Neural cell (in vitro differentiated cells): ENCODE results near the gene FBXO36. TPM values are rescaled to one million over a fixed set of nuclear protein-coding genes. Genes with fewer than 3 reads are reported as not detected.

ENCODE experiments used
- H2AFZ ChIP-seq: fragments of 200-600, 300-800 bp; sonication (generic), shearing (Covaris generic); 2 replicates; pipeline ENCODE4 v1.6.0; 2014; ENCODE audit warnings: low read depth, mild to moderate bottlenecking, antibody characterized with exemption, low read length, moderate library complexity
- H3F3A ChIP-seq: fragments of 200-600 bp; shearing (Covaris generic); 2 replicates; pipeline ENCODE4 v1.6.1; 2016; ENCODE audit warnings: mild to moderate bottlenecking, moderate library complexity, mixed read lengths, antibody characterized with exemption, low read length; ENCODE audit not compliant: insufficient read depth, poor library complexity, severe bottlenecking
- H3K27ac ChIP-seq: fragments of 200-600, 300-800 bp; sonication (generic), shearing (Covaris generic); 2 replicates; pipeline ENCODE4 v1.5.1; 2014; ENCODE audit warnings: mild to moderate bottlenecking, low read length, moderate library complexity
- H3K27me3 ChIP-seq: fragments of 300-800, 200-600 bp; sonication (generic), shearing (Covaris generic); 2 replicates; pipeline ENCODE4 v1.6.0; 2014; ENCODE audit warnings: mild to moderate bottlenecking, low read depth, low read length, moderate library complexity; ENCODE audit not compliant: insufficient read depth
- H3K36me3 ChIP-seq: fragments of 300-800, 200-600 bp; sonication (generic), shearing (Covaris generic); 2 replicates; pipeline ENCODE4 v1.5.1; 2014; ENCODE audit warnings: mild to moderate bottlenecking, antibody characterized with exemption, low read length, moderate library complexity; ENCODE audit not compliant: insufficient read depth
- H3K4me2 ChIP-seq: fragments of 300-800, 200-600 bp; sonication (generic), shearing (Covaris generic); 2 replicates; pipeline ENCODE4 v1.6.0; 2014; ENCODE audit warnings: mild to moderate bottlenecking, low read length
- H3K4me3 ChIP-seq: fragments of 300-800, 200-600 bp; sonication (generic), shearing (Covaris generic); 2 replicates; pipeline ENCODE4 v1.5.1; 2014; ENCODE audit warnings: mild to moderate bottlenecking, low read length, moderate library complexity
- H3K79me2 ChIP-seq: fragments of 200-600 bp; shearing (Covaris generic); replicated peaks from 2 replicates; pipeline ENCODE4 v1.6.0; 2014; ENCODE audit warnings: mild to moderate bottlenecking, low read length, moderate library complexity; ENCODE audit not compliant: insufficient read depth
- H3K9ac ChIP-seq: fragments of 300-800, 200-600 bp; sonication (generic), shearing (Covaris generic); 2 replicates; pipeline ENCODE4 v1.6.1; 2016; ENCODE audit warnings: mild to moderate bottlenecking, low read length, mixed read lengths
- H3K9me2 ChIP-seq: fragments of 200-600 bp; shearing (Covaris generic); 2 replicates; pipeline ENCODE4 v1.6.1; 2016; ENCODE audit warnings: mild to moderate bottlenecking, low read length, mixed read lengths; ENCODE audit not compliant: insufficient read depth
- H3K9me3 ChIP-seq: fragments of 200-600, 300-800 bp; sonication (generic), shearing (Covaris generic); 2 replicates; pipeline ENCODE4 v1.6.1; 2016; ENCODE audit warnings: mild to moderate bottlenecking, mixed run types, low read length, moderate library complexity, mixed read lengths
- H4K20me1 ChIP-seq: fragments of 200-600 bp; shearing (Covaris generic); 2 replicates; pipeline ENCODE4 v1.6.1; 2016; ENCODE audit warnings: mild to moderate bottlenecking, mixed run types; ENCODE audit not compliant: insufficient read depth
- CTCF ChIP-seq: fragments of 450-650 bp; IDR thresholded peaks from 2 replicates; pipeline ENCODE4 v1.5.1; 2014; ENCODE audit warnings: antibody characterized with exemption, mild to moderate bottlenecking, moderate library complexity; ENCODE audit not compliant: poor library complexity, severe bottlenecking
- EP300 ChIP-seq: fragments of 450-650 bp; conservative IDR thresholded peaks from 2 replicates; pipeline ENCODE4 v1.6.1; 2014; ENCODE audit warnings: antibody characterized with exemption, mild to moderate bottlenecking, moderate library complexity; ENCODE audit not compliant: poor library complexity, severe bottlenecking
- EZH2 ChIP-seq: fragments of 200-600, 300-800 bp; shearing (Covaris generic), sonication (generic); IDR thresholded peaks from 2 replicates; pipeline ENCODE4 v1.6.1; 2014; ENCODE audit warnings: antibody characterized with exemption, low read length, borderline replicate concordance, mild to moderate bottlenecking; ENCODE audit not compliant: insufficient read depth, poor library complexity, severe bottlenecking
- MXI1 ChIP-seq: fragments of 450-650 bp; conservative IDR thresholded peaks from 2 replicates; pipeline ENCODE4 v1.6.1; 2014; ENCODE audit warnings: antibody characterized with exemption, mild to moderate bottlenecking; ENCODE audit not compliant: poor library complexity, severe bottlenecking
- POLR2AphosphoS5 ChIP-seq: IDR thresholded peaks from 2 replicates; pipeline ENCODE4 v1.6.1; 2012
- RAD21 ChIP-seq: fragments of 450-650 bp; conservative IDR thresholded peaks from 2 replicates; pipeline ENCODE4 v1.6.1; 2014; ENCODE audit warnings: antibody characterized with exemption, mild to moderate bottlenecking, moderate library complexity
- REST ChIP-seq: IDR thresholded peaks from 2 replicates; pipeline ENCODE4 v1.6.1; 2012; ENCODE audit warnings: borderline replicate concordance
- SMC3 ChIP-seq: fragments of 450-650 bp; conservative IDR thresholded peaks from 2 replicates; pipeline ENCODE4 v1.6.1; 2014; ENCODE audit warnings: antibody characterized with exemption, mild to moderate bottlenecking, moderate library complexity; ENCODE audit not compliant: poor library complexity
- TAF1 ChIP-seq: IDR thresholded peaks from 2 replicates; pipeline ENCODE4 v1.6.1; 2012; ENCODE audit warnings: low read depth
- polyA plus RNA-seq: library from polyadenylated mRNA; depleted of rRNA; stranded (reverse); fragments of >200 nt; gene quantifications from 2 replicates; pipeline ENCODE4 v1.2.3, GENCODE V29; 2014

FBXO36 gene
- polyA plus RNA-seq, 1 donor from 2014 or later, result 6.3 TPM

- Histone ChIP-seq H3K4me2 (no peak overlapping the region), H3K9me2 (no peaks in the 10 kb centered on the region), H3K4me3 (no peak overlapping the region), H3K36me3 (no peaks in the 10 kb centered on the region), H3K27ac (no peak overlapping the region), H4K20me1 (no peaks in the 10 kb centered on the region), H3K9ac (no peak overlapping the region), H3K79me2 (no peaks in the 10 kb centered on the region), H3K27me3 (no peaks in the 10 kb centered on the region), H3F3A (no peaks in the 10 kb centered on the region), H2AFZ (no peak overlapping the region), H3K9me3 (no peaks in the 10 kb centered on the region)
- TF ChIP-seq CTCF, result no peak
- no peak for TF ChIP-seq POLR2AphosphoS5
- no peak for TF ChIP-seq SMC3
- no peak for TF ChIP-seq RAD21
- TF ChIP-seq EZH2, result no peak
- TF ChIP-seq MXI1, result no peak
- no peak for TF ChIP-seq EP300
- no peak for TF ChIP-seq REST
- TF ChIP-seq TAF1, result no peak
Observed at GRCh38 chr2:230000118-230000841, 78.0 kb downstream of the FBXO36 start.

- no peaks in the 10 kb centered on the region for H3K9me3 ChIP-seq
- H3K79me2 ChIP-seq, result no peaks in the 10 kb centered on the region
- no peaks in the 10 kb centered on the region for H3F3A ChIP-seq
- no peaks in the 10 kb centered on the region for H3K27me3 ChIP-seq
- no peak overlapping the region for H2AFZ ChIP-seq
- no peak overlapping the region for H3K27ac ChIP-seq
- no peak overlapping the region for H3K9ac ChIP-seq
- no peaks in the 10 kb centered on the region for H3K9me2 ChIP-seq
- TF ChIP-seq REST (no peak), MXI1 (no peak), TAF1 (no peak), SMC3 (peak; percentile 24), POLR2AphosphoS5 (no peak), RAD21 (peak; percentile 46), EP300 (no peak), CTCF (peak; percentile 58), EZH2 (no peak)
- no peaks in the 10 kb centered on the region for H4K20me1 ChIP-seq
- H3K4me2 ChIP-seq, result no peak overlapping the region
- no peak overlapping the region for H3K4me3 ChIP-seq
- H3K36me3 ChIP-seq, result no peaks in the 10 kb centered on the region
Observed at GRCh38 chr2:230007931-230008707, 85.8 kb downstream of the FBXO36 start.
